ENCODE data around the gene ADCY4. TPM values are rescaled to one million over a fixed set of nuclear protein-coding genes. Genes with fewer than 3 reads are reported as not detected.
A peak's percentile ranks its signal among the peaks of the same experiment; 100 is the strongest.

Gene ADCY4
- total and polyA plus RNA-seq, 10 of the 15 experiments (the other 5 are each of a cell fraction or from before 2014, with no cell fraction given) = 0.05 to 0.87 (median 0.21) TPM; not detected in 1

- TF ChIP-seq ZNF687 (IDR thresholded peaks at IDR 0.05) (peak; percentile 87), HDAC2 (IDR thresholded peaks at IDR 0.05) (no peak), GATAD2B (conservative IDR thresholded peaks at IDR 0.05; ENCODE audit: low read depth) (no peak), E2F4 (IDR thresholded peaks at IDR 0.05; ENCODE audit: low read depth, low read length) (no peak), SMC3 (IDR thresholded peaks at IDR 0.05; ENCODE audit: borderline replicate concordance, low read length) (peak; percentile 36; the same call in 1 of the 2 replicates), IKZF1 (conservative IDR thresholded peaks at IDR 0.05) (peak; percentile 53), RAD21 (IDR thresholded peaks at IDR 0.05; ENCODE audit: insufficient read depth, low read depth, low read length) (0 out of 2 replicates have a peak, but pooled peaks have one; percentile 29), KDM1A (IDR thresholded peaks at IDR 0.05; ENCODE audit: borderline replicate concordance) (no peak), PKNOX1 (IDR thresholded peaks at IDR 0.05) (no peak), BHLHE40 (IDR thresholded peaks at IDR 0.05; ENCODE audit: borderline replicate concordance in 1 of 2, low read depth in 2 of 2, low read length in 1 of 2) (peak; percentile 91 to 93), ZNF592 (IDR thresholded peaks at IDR 0.05) (no peak), RELA (IDR thresholded peaks at IDR 0.05; ENCODE audit: borderline replicate concordance, partially characterized antibody) (peak; percentile 14), RBBP5 (conservative IDR thresholded peaks at IDR 0.05) (no peak), NBN (IDR thresholded peaks at IDR 0.05) (0 out of 2 replicates have a peak, but pooled peaks have one; percentile 37), MAX (IDR thresholded peaks at IDR 0.05; ENCODE audit: low read depth, low read length) (peak; percentile 41; the same call in 1 of the 2 replicates), RELB (IDR thresholded peaks at IDR 0.05; ENCODE audit: low read depth) (peak; percentile 51; the same call in 1 of the 2 replicates)
Measured at GRCh38 chr14:24279301-24280186, 55.3 kb downstream of the ADCY4 start (continued).
